ENCODE measurements around the gene ACOT9.
"Not testable (repeated sequence)": the region's sequence is repeated elsewhere in the genome, so short reads cannot be mapped to it uniquely, and the experiment has no call there.

ACOT9 gene

DNA sequence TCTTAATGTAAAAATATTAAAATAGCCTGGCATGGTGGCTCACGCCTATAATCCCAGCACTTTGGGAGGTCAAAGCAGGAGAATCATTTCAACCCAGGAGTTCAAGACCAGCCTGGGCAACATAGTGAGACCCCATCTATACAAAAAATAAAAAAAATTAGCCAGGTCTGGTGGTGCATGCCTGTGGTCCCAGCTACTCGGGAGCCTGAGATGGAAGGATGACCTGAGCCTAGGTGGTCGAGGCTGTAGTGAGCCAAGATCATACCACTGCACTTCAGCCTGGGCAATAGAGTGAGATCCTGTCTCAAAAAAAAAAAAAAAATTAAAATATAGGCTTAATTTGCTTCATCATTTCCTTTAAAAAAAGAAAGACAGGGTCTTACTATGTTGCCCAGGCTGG, 66.6 kb downstream of the ACOT9 start:
- not testable (repeated sequence) for DNase-seq

DNA sequence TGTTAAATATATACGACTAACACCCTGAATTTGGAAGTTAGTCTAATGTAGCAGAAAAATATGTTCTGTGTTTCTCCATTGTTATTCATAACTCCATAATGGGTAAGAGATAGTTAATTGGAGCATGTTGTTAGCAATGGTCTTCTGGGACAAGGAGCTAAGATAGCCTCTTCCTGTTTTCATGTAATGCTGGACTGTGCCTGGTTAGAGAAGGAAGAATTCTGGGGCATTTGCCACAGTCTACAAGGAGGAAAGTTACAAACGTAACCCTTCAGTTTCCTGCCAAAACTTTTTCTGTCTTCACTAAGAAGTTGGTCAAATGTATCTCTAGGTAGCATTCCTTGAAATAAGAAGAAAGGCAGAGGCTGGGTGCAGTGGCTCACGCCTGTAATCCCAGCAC, 70.0 kb downstream of the ACOT9 start:
- DNase-seq: no peak

DNA sequence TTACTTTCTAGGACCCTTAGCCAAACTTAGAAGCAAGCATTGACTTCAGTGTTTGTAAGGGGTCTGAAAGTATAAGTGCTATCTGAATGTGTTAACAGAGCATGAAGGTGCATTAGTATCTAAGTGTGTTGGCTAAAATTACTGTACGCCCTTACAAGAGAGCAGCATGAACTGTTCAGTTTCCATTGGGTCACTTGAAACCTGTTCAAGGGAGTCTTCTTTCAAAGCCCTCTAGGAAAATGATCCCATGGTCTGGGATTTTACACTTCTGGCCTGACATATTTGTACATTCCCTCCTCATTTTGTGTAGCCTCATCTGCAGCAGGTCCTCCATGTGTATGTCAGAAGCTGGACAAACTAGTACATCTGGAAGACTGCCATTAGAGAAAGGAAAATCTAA, 72.5 kb downstream of the ACOT9 start:
- no peak for DNase-seq

DNA sequence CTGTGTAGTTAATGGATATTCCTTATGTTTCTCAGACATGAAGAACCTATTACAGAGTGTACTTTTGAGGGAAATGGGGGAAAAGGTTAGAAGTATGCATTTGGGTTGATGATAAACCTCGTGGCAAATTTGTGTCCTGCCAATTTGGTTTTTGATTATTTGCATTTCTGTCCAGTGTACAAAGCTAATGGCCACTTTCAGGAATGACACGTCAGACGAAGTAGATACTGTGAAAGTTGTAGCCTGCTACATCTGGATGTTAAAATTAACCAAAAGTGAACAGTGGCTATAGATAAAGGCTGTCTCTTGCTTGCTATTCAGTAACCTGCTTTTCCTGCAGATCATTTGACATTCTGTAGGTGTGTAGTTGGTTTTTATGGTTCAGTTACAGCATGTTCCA, 74.7 kb downstream of the ACOT9 start:
- no peak for DNase-seq

DNA sequence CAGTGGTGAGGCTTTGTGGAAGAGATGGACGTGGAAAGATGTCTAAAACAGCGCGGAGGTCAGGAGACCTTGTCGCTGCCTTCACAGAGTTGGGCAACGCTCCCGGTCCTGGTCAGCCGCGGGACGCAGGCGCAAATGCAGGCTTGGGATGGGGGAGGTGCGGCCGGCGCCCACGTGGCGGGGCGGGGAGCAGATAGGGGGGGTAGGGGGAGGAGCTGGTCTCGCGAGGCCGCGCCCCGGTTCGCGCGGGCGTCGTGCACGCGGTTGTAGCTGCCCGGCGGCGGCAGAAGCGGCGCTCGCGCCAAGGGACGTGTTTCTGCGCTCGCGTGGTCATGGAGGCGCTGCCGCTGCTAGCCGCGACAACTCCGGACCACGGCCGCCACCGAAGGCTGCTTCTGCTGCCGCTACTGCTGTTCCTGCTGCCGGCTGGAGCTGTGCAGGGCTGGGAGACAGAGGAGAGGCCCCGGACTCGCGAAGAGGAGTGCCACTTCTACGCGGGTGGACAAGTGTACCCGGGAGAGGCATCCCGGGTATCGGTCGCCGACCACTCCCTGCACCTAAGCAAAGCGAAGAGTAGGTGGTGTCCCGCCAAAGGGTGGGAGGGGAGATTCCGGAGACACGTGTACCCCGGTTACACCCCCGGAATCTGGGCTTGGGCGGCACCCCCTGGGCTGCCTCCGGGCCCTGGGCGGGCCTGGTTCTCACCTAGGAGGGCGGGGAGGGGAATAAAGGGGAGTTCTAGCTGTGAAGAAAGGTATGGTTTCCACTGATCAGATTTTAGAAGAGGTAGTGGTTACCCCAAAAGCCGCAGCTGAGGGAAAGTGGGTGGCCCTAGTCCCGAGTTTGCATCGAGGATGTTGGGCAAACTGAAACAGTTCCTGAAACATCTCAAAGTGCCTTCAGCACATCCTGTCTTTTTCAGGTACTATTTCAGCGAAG, 75.6 kb downstream of the ACOT9 start, which contains the start of gene PRDX4:
PRDX4 (plus strand) TSS at position 255 of the 939 bp plus-strand sequence; CDS start at position 333, 78 bp downstream.
- peak; percentile 80 to 81 for DNase-seq

DNA sequence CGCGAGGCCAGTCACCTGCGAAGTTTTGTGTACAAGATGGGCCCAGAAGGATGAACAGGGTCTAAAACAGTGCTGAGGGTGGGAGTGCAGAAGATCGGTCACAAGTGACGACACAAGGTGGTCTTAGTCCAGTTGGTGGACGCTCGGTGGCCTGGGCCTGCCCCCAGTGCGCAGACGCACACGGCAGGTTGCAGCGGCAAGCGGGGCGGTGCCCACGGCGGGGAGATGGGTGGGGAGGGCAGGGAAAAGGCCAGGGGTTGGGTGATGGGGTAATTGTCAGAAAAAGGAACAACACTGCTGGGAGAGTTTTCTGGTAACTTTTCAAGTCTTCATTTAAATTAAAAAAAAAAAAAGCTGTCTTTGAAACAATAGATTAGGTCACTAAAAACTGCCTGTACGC, 76.8 kb downstream of the ACOT9 start:
- DNase-seq: no peak

DNA sequence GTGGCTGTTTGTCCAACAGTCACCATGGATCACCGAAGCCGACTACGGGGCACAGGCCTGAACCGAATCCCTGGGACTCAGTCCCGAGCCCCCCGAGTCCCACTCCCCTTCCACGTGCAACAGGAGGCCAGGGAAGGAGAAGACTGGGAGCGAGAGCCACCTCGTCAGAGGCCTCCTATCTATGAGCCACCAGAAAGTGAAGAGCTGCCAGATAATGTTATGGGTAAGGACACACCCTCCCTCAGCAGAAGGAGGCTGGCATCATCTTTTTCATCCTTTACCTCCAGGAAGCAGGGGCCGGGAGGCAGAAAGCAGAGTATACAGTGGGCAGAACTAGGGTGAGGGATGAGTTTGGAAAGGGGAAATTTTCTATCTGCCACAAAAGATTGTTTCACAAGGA, 78.6 kb downstream of the ACOT9 start:
- no peak for DNase-seq

DNA sequence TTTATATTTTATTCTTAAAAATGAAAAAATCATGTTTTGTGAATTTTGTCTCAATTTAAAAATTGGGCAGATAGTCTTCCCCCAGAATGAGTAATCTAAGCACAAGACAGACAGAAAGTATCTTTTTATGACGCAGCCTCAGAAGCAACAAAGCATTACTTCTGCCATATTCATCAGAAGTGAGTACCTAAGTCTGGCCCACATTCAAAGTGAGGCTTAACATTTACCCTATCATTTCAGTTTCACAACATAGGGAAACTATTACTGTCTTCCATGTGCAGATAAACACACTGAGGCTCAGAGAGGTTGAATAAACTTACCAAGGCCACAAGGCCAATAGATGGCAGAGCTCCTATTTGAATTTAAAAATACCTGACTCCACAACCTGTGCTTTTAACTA, 80.2 kb downstream of the ACOT9 start:
- DNase-seq: no peak

DNA sequence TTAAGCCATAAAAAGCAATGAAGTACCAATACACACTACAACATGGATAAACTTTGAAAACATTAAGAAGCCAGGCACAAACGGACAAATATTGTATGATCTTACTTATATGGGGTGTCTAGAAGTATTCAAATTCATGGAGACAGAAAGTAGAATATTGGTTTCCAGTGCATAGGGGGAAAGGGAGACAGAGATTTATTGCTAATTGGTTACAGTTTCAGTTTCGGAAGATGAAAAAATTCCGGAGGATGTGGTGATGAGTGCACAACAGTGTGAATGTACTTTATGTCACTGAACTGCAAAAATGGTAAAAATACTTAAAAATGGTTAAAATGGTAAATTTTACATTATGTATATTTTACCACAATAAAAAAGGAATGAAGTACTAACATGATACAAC, 80.9 kb downstream of the ACOT9 start:
- DNase-seq: no peak

DNA sequence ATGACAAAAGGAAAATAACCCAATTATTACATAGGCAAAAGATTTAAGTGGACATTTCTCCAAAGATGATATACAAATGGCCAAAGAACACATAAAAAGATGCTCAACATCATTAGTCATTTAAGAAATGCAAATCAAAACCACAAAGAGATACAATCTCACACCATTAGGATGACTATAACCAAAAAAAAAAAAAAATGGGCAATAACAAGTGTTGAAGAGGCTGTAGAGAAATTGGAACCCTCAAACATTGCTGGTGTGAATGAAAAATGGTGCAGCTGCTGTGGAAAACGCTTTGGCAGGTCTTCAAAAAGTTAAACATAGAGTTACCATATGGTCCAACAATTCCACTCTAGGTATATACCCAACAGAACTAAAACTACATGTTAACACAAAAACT, 81.4 kb downstream of the ACOT9 start:
- no peak for DNase-seq

DNA sequence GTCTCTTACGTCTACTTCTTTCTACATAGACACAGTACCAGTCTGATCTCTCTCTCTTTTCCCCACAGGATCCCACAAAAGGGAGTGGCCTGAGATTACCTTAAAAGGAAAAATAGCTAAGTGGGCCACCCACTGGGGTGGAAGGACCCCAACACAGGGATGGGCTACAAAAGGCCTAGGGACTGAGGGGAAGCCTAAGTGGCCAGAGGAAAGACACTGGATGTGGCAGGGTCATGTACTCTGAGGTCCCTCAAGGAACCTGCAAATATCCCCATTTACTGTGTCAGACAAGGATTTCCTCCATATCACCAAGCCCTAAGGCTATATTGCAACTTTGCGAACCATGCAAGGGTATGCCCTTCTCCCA, 82.3 kb downstream of the ACOT9 start:
- no peak for DNase-seq

DNA sequence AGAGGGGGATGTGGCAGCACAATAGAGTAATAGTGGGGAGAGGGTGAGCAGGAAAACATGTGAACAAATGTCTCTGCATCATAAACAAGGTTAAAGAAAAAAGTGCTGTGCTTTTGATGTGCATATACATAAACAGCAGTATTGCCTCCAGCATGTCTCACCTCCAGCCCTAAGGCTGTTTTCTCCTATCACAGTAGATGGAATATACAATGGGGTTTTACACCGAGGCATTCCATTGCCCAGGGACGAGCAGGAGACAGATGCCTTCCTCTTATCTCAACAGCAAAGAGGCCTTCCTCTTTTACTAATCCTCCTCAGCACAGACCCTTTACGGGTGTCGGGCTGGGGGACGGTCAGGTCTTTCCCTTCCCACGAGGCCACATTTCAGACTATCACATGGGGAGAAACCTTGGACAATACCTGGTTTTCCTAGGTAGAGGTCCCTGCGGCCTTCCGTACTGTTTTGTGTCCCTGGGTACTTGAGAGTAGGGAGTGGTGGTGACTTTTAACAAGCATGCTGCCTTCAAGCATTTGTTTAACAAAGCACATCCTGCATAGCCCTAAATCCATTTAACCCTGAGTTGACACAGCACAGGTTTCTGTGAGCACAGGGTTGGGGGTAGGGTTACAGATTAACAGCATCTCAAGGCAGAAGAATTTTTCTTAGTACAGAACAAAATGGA, 82.9 kb downstream of the ACOT9 start:
- DNase-seq: not testable (repeated sequence)

DNA sequence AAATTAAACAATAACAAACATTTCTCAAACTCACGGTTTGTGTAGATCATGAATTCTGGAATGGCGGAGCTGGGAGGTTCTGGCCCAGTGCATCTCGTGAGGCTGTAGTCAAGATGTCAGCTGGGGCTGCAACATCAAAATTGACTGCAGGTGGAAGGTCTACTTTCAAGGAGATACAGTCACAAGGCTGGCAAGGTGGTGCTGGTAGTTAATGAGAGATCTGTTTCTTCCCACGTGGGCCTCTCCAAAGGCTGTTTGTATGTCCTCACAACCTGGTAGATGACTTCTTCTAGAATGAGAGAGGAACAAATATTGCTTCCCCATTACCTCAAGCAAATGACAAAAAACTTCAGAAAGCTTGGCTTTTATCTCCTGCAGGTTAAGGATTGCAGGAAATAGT, 83.7 kb downstream of the ACOT9 start:
- no peak for DNase-seq

DNA sequence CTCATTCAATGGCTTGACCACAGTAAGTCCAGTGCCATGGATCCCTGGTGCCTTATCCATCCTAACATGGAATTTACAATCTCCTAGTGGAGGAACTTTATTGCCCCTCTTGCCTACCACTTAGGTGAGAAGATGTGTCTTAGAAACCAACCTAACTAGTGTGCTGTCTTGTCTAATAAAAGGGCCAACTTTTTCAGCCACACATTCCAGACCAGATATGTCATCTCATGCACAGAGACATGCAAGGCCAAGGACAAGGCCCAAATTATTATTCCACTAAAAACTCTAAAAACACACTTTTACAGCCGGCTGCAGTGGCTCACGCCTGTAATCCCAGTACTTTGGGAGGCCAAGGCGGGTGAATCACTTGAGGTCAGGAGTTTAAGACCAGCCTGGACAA, 86.4 kb downstream of the ACOT9 start:
- DNase-seq: no peak

DNA sequence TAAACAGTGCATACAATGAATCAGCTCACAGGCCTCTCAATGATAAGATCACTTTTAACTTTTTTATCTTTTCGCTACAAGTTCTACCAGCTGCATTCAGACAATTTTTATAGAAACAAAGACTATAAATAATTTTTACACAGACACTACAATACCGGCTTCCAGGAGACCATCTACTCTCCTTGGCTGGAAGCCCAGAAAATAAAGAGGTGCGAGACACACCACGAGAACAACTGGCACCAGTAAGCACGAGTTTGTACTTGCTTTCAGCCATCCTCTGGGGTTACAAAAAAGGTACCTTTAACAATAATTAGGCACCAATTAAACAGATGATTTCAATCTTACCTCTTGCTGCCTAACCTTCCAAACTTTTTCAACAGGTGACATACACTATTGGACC, 87.0 kb downstream of the ACOT9 start:
- DNase-seq: no peak

All from stimulated activated CD4-positive, alpha-beta T cell treated with anti-CD3 and anti-CD28 coated beads, Interleukin-2, amount 100 ng/mL, for 24 hours (primary cell).